ENCODE results near the gene ANKRD34A. TPM values are rescaled to one million over a fixed set of nuclear protein-coding genes. Genes with fewer than 3 reads are reported as not detected.

Gene ANKRD34A
- total and polyA plus RNA-seq, 2 of the 4 experiments (the other 2 are of a cell fraction) = 0.90 to 1.9 TPM

DNA sequence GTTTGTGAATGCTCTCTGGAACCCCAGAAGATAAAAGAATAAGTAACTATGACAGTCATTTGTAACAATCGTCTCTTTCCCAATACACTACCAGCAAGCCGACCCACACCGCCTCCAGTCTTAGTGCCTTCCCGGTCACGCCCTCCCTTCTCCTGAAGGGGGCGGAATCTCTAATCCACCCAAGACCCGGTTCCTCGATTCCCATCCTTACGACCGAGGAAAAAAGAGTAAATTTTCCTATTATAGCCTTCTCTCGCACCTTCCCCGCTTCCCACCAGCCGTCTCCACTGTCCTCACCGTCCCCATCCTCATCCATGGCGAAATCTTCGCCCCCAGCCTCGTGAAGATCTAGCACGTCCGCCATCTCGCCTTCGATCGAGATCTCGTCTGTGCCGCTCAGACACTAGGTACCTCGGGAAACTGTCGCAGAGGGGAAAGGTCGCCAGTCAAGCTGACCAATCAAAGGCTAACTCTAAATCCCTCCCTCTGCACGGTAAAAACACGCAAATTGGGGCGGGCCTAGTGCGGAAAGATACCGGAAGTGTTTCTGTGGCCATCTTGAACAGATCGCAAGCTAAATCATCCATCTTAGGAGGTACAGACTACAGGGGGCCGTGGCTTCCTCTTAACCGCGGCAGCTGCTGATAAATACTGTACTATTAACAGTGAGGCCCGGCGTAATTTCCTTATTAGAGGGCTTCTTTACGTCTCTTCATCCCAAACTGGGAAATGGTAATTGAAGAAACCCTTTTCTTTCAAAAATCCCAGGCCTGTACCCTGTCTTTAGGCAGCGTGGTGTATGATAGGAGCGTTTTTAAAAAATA, 37.1 kb downstream of the ANKRD34A start, which contains the start of gene RBM8A:
Gene RBM8A (minus strand): TSS at position 422 of the 824 bp plus-strand sequence. CDS start 58 bp downstream, at position 364.
- H2AK9ac ChIP-seq (replicated peaks; ENCODE audit: low read depth, low read length, poor library complexity) = peak within 1 kb of the TSS; percentile 80
- DNase-seq = peak; percentile 99
- intact Hi-C loops (cut with micrococcal nuclease) (loop anchor here (2.0 kb wide), 3 partner anchors 30 to 70 kb away; partner anchors contain the start of genes ANKRD34A, POLR3GL and TXNIP), dilution Hi-C loops (cut with HindIII; ENCODE audit: low sequenced_read_pairs, unreplicated experiment) (no loop called here), in situ Hi-C loops (cut with MboI; ENCODE audit: low sequenced_read_pairs) (no loop called here)
- peak within 1 kb of the TSS; percentile 97 for H3K56ac ChIP-seq (ENCODE audit: extremely low read depth, insufficient read depth, low read length)
- TF ChIP-seq RCOR1 (IDR thresholded peaks at IDR 0.05; ENCODE audit: insufficient replicate concordance, low read length) (no peak), MAZ (IDR thresholded peaks at IDR 0.05; ENCODE audit: borderline replicate concordance, low read depth, low read length) (peak; percentile 15; the same call in 1 of the 2 replicates), CEBPB (IDR thresholded peaks at IDR 0.05; ENCODE audit: low read depth, low read length) (peak; percentile 42; the same call in 1 of the 2 replicates), SMC3 (IDR thresholded peaks at IDR 0.05; ENCODE audit: low read depth, low read length) (no peak), POLR2A (IDR thresholded peaks at IDR 0.05; ENCODE audit: low read depth, low read length) (peak; percentile 97), CHD1 (IDR thresholded peaks at IDR 0.05; ENCODE audit: low read depth, low read length) (0 out of 2 replicates have a peak, but pooled peaks have one; percentile 65), BHLHE40 (IDR thresholded peaks at IDR 0.05; ENCODE audit: low read depth, low read length) (no peak; the same call in 1 of the 2 replicates), NFE2L2 (IDR thresholded peaks at IDR 0.05; ENCODE audit: low read depth, low read length) (no peak), RAD21 (IDR thresholded peaks at IDR 0.05; ENCODE audit: low read length) (no peak), RFX5 (IDR thresholded peaks at IDR 0.05; ENCODE audit: low read depth, low read length) (no peak)
- TF ChIP-seq, protein P1, sequence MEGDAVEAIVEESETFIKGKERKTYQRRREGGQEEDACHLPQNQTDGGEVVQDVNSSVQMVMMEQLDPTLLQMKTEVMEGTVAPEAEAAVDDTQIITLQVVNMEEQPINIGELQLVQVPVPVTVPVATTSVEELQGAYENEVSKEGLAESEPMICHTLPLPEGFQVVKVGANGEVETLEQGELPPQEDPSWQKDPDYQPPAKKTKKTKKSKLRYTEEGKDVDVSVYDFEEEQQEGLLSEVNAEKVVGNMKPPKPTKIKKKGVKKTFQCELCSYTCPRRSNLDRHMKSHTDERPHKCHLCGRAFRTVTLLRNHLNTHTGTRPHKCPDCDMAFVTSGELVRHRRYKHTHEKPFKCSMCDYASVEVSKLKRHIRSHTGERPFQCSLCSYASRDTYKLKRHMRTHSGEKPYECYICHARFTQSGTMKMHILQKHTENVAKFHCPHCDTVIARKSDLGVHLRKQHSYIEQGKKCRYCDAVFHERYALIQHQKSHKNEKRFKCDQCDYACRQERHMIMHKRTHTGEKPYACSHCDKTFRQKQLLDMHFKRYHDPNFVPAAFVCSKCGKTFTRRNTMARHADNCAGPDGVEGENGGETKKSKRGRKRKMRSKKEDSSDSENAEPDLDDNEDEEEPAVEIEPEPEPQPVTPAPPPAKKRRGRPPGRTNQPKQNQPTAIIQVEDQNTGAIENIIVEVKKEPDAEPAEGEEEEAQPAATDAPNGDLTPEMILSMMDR (conservative IDR thresholded peaks at IDR 0.05; ENCODE audit: low read depth, low read length) = peak; percentile 62
- TF ChIP-seq, protein P2, sequence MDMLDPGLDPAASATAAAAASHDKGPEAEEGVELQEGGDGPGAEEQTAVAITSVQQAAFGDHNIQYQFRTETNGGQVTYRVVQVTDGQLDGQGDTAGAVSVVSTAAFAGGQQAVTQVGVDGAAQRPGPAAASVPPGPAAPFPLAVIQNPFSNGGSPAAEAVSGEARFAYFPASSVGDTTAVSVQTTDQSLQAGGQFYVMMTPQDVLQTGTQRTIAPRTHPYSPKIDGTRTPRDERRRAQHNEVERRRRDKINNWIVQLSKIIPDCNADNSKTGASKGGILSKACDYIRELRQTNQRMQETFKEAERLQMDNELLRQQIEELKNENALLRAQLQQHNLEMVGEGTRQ (IDR thresholded peaks at IDR 0.05; ENCODE audit: low read depth, low read length) = no peak
- TF ChIP-seq, protein P3, sequence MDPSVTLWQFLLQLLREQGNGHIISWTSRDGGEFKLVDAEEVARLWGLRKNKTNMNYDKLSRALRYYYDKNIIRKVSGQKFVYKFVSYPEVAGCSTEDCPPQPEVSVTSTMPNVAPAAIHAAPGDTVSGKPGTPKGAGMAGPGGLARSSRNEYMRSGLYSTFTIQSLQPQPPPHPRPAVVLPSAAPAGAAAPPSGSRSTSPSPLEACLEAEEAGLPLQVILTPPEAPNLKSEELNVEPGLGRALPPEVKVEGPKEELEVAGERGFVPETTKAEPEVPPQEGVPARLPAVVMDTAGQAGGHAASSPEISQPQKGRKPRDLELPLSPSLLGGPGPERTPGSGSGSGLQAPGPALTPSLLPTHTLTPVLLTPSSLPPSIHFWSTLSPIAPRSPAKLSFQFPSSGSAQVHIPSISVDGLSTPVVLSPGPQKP (IDR thresholded peaks at IDR 0.05; ENCODE audit: borderline replicate concordance, low read depth, low read length) = no peak
- peak within 1 kb of the TSS; percentile 96 to 97 for H4K8ac ChIP-seq (ENCODE audit: low read depth in 2 of 2, low read length in 2 of 2)
- H2AK5ac ChIP-seq (ENCODE audit: low read depth, low read length) = peak within 1 kb of the TSS; percentile 73
- H3K4me1 ChIP-seq (ENCODE audit: control insufficient read depth, insufficient read depth, low read length) = peaks cover 3% of the 10 kb centered on the region
- H3K9me3 ChIP-seq (ENCODE audit: control insufficient read depth, insufficient read depth, low read length) = no peaks in the 10 kb centered on the region
- peak within 1 kb of the TSS; percentile 87 for H3K27ac ChIP-seq (ENCODE audit: insufficient read depth, low read length)
- H3K4me3 ChIP-seq (ENCODE audit: insufficient read depth, low read depth, low read length) = peak within 1 kb of the TSS; percentile 76
- peaks cover 4% of the 10 kb centered on the region; the same call in 1 of the 2 replicates for H3K9me1 ChIP-seq (ENCODE audit: insufficient read depth, low read length)
- BruUV-seq (replicated peaks) = no TSS peak
- peak within 1 kb of the TSS; percentile 87 for H3K14ac ChIP-seq (replicated peaks; ENCODE audit: low read depth, low read length)
- POLR2A ChIA-PET (ENCODE audit: unreplicated experiment) = interaction anchor here (0.7 to 0.9 kb wide), 3 partner anchors 37 to 52 kb away, joined by 3 to 4 read pairs (median 3); no protein-coding TSS in a partner anchor
- peak within 1 kb of the TSS; percentile 89 for H3K4ac ChIP-seq (ENCODE audit: low read depth, low read length)
- H2BK120ac ChIP-seq (ENCODE audit: low read depth, low read length) = peak within 1 kb of the TSS; percentile 35; the same call in 1 of the 2 replicates
- H3K4me2 ChIP-seq (ENCODE audit: low read depth, low read length) = peak within 1 kb of the TSS; percentile 87
- H2BK15ac ChIP-seq (ENCODE audit: low read depth, low read length) = no peak within 1 kb of the TSS; the same call in 2 of the 3 replicates
- peak within 1 kb of the TSS; percentile 86 for H3K23ac ChIP-seq (ENCODE audit: low read depth, low read length)
- ATAC-seq (ENCODE audit: low read depth) = peak; percentile 100
- WGBS, 2 experiments (ENCODE audit: extremely low coverage in 2 of 2, insufficient read length in 1 of 2) = 2% methylated on average over 15 of the region's 41 CpGs; no CpG with 5 or more reads in 1 of the 2 experiments
- peaks cover 18 to 27% of the 10 kb centered on the region in 2 experiments; a peak in 3 of 4 replicates for H3K79me1 ChIP-seq (ENCODE audit: low read depth in 1 of 2, low read length in 2 of 2)
- peak within 1 kb of the TSS; percentile 86 for H3K18ac ChIP-seq (ENCODE audit: low read depth, low read length)
- CTCF ChIA-PET = interaction anchor here (0.6 to 0.9 kb wide), 4 partner anchors 27 to 53 kb away, joined by 3 to 5 read pairs (median 3); partner anchors contain the start of genes ANKRD34A and POLR3GL
- no peaks in the 10 kb centered on the region for H3K27me3 ChIP-seq (ENCODE audit: control insufficient read depth, insufficient read depth, low read length)
- peak within 1 kb of the TSS; percentile 82 for H4K91ac ChIP-seq (ENCODE audit: insufficient read depth, low read depth, low read length)
- H4K5ac ChIP-seq (ENCODE audit: low read depth, low read length) = peak within 1 kb of the TSS; percentile 95
- peak within 1 kb of the TSS; percentile 96 for H3K9ac ChIP-seq (ENCODE audit: low read depth, low read length)
- H2AFZ ChIP-seq (replicated peaks; ENCODE audit: low read length, poor library complexity) = peak within 1 kb of the TSS; percentile 91
- peak within 1 kb of the TSS; percentile 92 for H2BK5ac ChIP-seq (ENCODE audit: low read depth, low read length, poor library complexity, severe bottlenecking)
- no peak within 1 kb of the TSS for H2BK20ac ChIP-seq (ENCODE audit: low read depth, low read length)
- H4K20me1 ChIP-seq (ENCODE audit: insufficient read depth, low read length) = no peaks in the 10 kb centered on the region
- H3K36me3 ChIP-seq (ENCODE audit: control insufficient read depth, insufficient read depth, low read length) = peaks cover 6% of the 10 kb centered on the region

Measured in IMR-90 (cell line).